A673 (cell line): Measurements from ENCODE around the gene ARHGAP45.

Experiments
- CTCF ChIP-seq: fragments of 300-800, 200-600 bp; sonication (generic); conservative IDR thresholded peaks from 2 replicates; pipeline ENCODE4 v1.5.1; 2017; ENCODE audit warnings: low read depth, mild to moderate bottlenecking, antibody characterized with exemption, low read length, moderate library complexity, mixed read lengths
- EZH2 ChIP-seq: fragments of 200-600 bp; sonication (generic); IDR thresholded peaks from 2 replicates; pipeline ENCODE4 v1.6.1; 2017; ENCODE audit warnings: borderline replicate concordance, low read depth, mild to moderate bottlenecking, mixed read lengths, antibody characterized with exemption, low read length; ENCODE audit not compliant: poor library complexity, severe bottlenecking

- TF ChIP-seq CTCF (no peak), EZH2 (no peak)
Observed at GRCh38 chr19:1017906-1018305, 49.1 kb upstream of the ARHGAP45 start.
